CD4-positive, alpha-beta T cell treated with Interleukin-15 for 1 hour (primary cell): ENCODE data around the gene RASGRP3.

Source experiments
- DNase-seq: peaks from one replicate; pipeline ENCODE4 v3.0.0-alpha.2; 2020

RASGRP3 gene

GRCh38 chr2:33525666-33526065 lies 49.2 kb downstream of the RASGRP3 start:
- no peak for DNase-seq

GRCh38 chr2:33526132-33526531 lies 49.7 kb downstream of the RASGRP3 start:
- no peak for DNase-seq

GRCh38 chr2:33526921-33527320 lies 50.5 kb downstream of the RASGRP3 start:
- DNase-seq: no peak

- DNase-seq: no peak
Observed at GRCh38 chr2:33528441-33528950, 52.0 kb downstream of the RASGRP3 start.

GRCh38 chr2:33529771-33530481 lies 53.5 kb downstream of the RASGRP3 start:
- no peak for DNase-seq

- no peak for DNase-seq
Observed at GRCh38 chr2:33530690-33531548, 54.5 kb downstream of the RASGRP3 start.

- no peak for DNase-seq
Observed at GRCh38 chr2:33531549-33532059, 55.2 kb downstream of the RASGRP3 start.

GRCh38 chr2:33532146-33532545 lies 55.7 kb downstream of the RASGRP3 start:
- no peak for DNase-seq

- DNase-seq: no peak
Observed at GRCh38 chr2:33532966-33533365, 56.5 kb downstream of the RASGRP3 start.

- DNase-seq: no peak
Observed at GRCh38 chr2:33535421-33535820, 59.0 kb downstream of the RASGRP3 start.

- DNase-seq: no peak
Observed at GRCh38 chr2:33541243-33541642, 64.8 kb downstream of the RASGRP3 start.

- no peak for DNase-seq
Observed at GRCh38 chr2:33550206-33550605, 73.8 kb downstream of the RASGRP3 start.

- no peak for DNase-seq
Observed at GRCh38 chr2:33552758-33553461, 76.5 kb downstream of the RASGRP3 start.

- DNase-seq: no peak
Observed at GRCh38 chr2:33555681-33556080, 79.2 kb downstream of the RASGRP3 start.

GRCh38 chr2:33559328-33559727 lies 82.9 kb downstream of the RASGRP3 start:
- DNase-seq: no peak

GRCh38 chr2:33560017-33560416 lies 83.6 kb downstream of the RASGRP3 start:
- DNase-seq: no peak

- no peak for DNase-seq
Observed at GRCh38 chr2:33561872-33562271, 85.4 kb downstream of the RASGRP3 start.

GRCh38 chr2:33570681-33571080 lies 94.2 kb downstream of the RASGRP3 start:
- DNase-seq: no peak

- DNase-seq: no peak
Observed at GRCh38 chr2:33573657-33574056, 97.2 kb downstream of the RASGRP3 start.

- no peak for DNase-seq
Observed at GRCh38 chr2:33577084-33577483, 100.6 kb downstream of the RASGRP3 start.

- no peak for DNase-seq
Observed at GRCh38 chr2:33577668-33578067, 101.2 kb downstream of the RASGRP3 start.

- no peak for DNase-seq
Observed at GRCh38 chr2:33579227-33579626, 102.8 kb downstream of the RASGRP3 start.

- no peak for DNase-seq
Observed at GRCh38 chr2:33581872-33582271, 105.4 kb downstream of the RASGRP3 start.
